GOT3 (cell line): ENCODE results near the gene CNIH2.

Experiments
- DNase-seq: peaks from one replicate; lab custom pipeline; 2025; ENCODE audit warnings: mixed read lengths; lab: John Stamatoyannopoulos, UW

CNIH2 gene

GRCh38 chr11:66259225-66259624 is 18.8 kb upstream of the CNIH2 start:
- no peak for DNase-seq

- DNase-seq = no peak
These were observed 18.0 kb upstream of the CNIH2 start for GRCh38 chr11:66259956-66260355.

- DNase-seq = no peak
These were observed 16.4 kb upstream of the CNIH2 start for GRCh38 chr11:66261578-66261977.

GRCh38 chr11:66262191-66262590 is 15.8 kb upstream of the CNIH2 start:
- DNase-seq = no peak

GRCh38 chr11:66262696-66263095 is 15.3 kb upstream of the CNIH2 start:
- no peak for DNase-seq

- DNase-seq = no peak
These were observed 14.7 kb upstream of the CNIH2 start for GRCh38 chr11:66263231-66263630.

GRCh38 chr11:66263785-66264184 is 14.2 kb upstream of the CNIH2 start:
- no peak for DNase-seq

GRCh38 chr11:66264383-66264782 is 13.6 kb upstream of the CNIH2 start:
- DNase-seq = no peak

- DNase-seq = no peak
These were observed 13.1 kb upstream of the CNIH2 start for GRCh38 chr11:66264914-66265313.

GRCh38 chr11:66265531-66266377 is 12.2 kb upstream of the CNIH2 start:
- no peak for DNase-seq

GRCh38 chr11:66266378-66267038 is 11.5 kb upstream of the CNIH2 start:
- DNase-seq = no peak

- no peak for DNase-seq
These were observed 11.0 kb upstream of the CNIH2 start for GRCh38 chr11:66267039-66267378.

GRCh38 chr11:66267379-66268243 is 10.4 kb upstream of the CNIH2 start:
- DNase-seq = peak; percentile 63

GRCh38 chr11:66268244-66268951 is 9.6 kb upstream of the CNIH2 start, which contains the start of gene RAB1B:
Gene RAB1B (plus strand): TSS chr11:66268639. CDS start chr11:66268680, 41 bp downstream.
- peak; percentile 99 for DNase-seq

GRCh38 chr11:66268952-66269905 is 8.7 kb upstream of the CNIH2 start:
- no peak for DNase-seq

GRCh38 chr11:66271816-66272215 is 6.2 kb upstream of the CNIH2 start:
- no peak for DNase-seq

- DNase-seq = no peak
These were observed 5.4 kb upstream of the CNIH2 start for GRCh38 chr11:66272596-66272995.

- no peak for DNase-seq
These were observed 3.8 kb upstream of the CNIH2 start for GRCh38 chr11:66274219-66274618.

GRCh38 chr11:66275396-66275795 is 2.6 kb upstream of the CNIH2 start:
- no peak for DNase-seq

GRCh38 chr11:66275984-66276612 is 1.9 kb upstream of the CNIH2 start:
- DNase-seq = no peak
